H9 (cell line): ENCODE data around the gene TMEM184B. TPM values are rescaled to one million over a fixed set of nuclear protein-coding genes. Genes with fewer than 3 reads are reported as not detected.

Experiments
- DNase-seq: peaks from one replicate; pipeline ENCODE4 v3.0.0-alpha.2; 2017
- H2AFZ ChIP-seq: one replicate; pipeline ENCODE4 v1.6.1; 2013; ENCODE audit warnings: mild to moderate bottlenecking, low read length, control low read depth, moderate library complexity
- H2AK5ac ChIP-seq: 2 replicates; pipeline ENCODE4 v1.6.1; 2013; ENCODE audit warnings: low read length, control low read depth, mixed read lengths; ENCODE audit not compliant: insufficient read length
- H2BK120ac ChIP-seq: one replicate; pipeline ENCODE4 v1.6.1; 2013; ENCODE audit warnings: low read depth, mild to moderate bottlenecking, low read length, control low read depth, inconsistent platforms; ENCODE audit not compliant: poor library complexity, severe bottlenecking
- H2BK12ac ChIP-seq: 2 replicates; pipeline ENCODE4 v1.6.1; 2013; ENCODE audit warnings: low read length, control low read depth, mixed read lengths, low read depth; ENCODE audit not compliant: insufficient read length
- H2BK15ac ChIP-seq: 2 replicates; pipeline ENCODE4 v1.6.1; 2013; ENCODE audit warnings: low read depth, low read length, control low read depth
- H2BK20ac ChIP-seq: one replicate; pipeline ENCODE4 v1.6.1; 2013; ENCODE audit warnings: low read depth, mild to moderate bottlenecking, low read length, control low read depth, inconsistent platforms; ENCODE audit not compliant: poor library complexity, severe bottlenecking
- H2BK5ac ChIP-seq: 2 replicates; pipeline ENCODE4 v1.6.1; 2013; ENCODE audit warnings: low read length, control low read depth, mixed read lengths; ENCODE audit not compliant: insufficient read length
- H3K14ac ChIP-seq: 2 replicates; pipeline ENCODE4 v1.6.1; 2013; ENCODE audit warnings: low read length, control low read depth; ENCODE audit not compliant: insufficient read depth
- H3K18ac ChIP-seq: 2 replicates; pipeline ENCODE4 v1.6.1; 2013; ENCODE audit warnings: low read depth, mild to moderate bottlenecking, mixed read lengths, low read length, control low read depth; ENCODE audit not compliant: insufficient read length
- H3K23ac ChIP-seq: 2 replicates; pipeline ENCODE4 v1.6.1; 2013; ENCODE audit warnings: low read length, control low read depth, mixed read lengths, low read depth; ENCODE audit not compliant: insufficient read length
- H3K23me2 ChIP-seq: 2 replicates; pipeline ENCODE4 v1.6.1; 2013; ENCODE audit warnings: low read depth, mild to moderate bottlenecking, mixed read lengths, low read length, control low read depth; ENCODE audit not compliant: insufficient read length, poor library complexity, severe bottlenecking
- H3K27ac ChIP-seq: 2 replicates; pipeline ENCODE4 v1.5.1; 2013; ENCODE audit warnings: low read length, control low read depth, mixed read lengths, low read depth; ENCODE audit not compliant: insufficient read length
- H3K27me3 ChIP-seq: 2 replicates; pipeline ENCODE4 v1.6.1; 2013; ENCODE audit warnings: low read length, control low read depth, inconsistent platforms; ENCODE audit not compliant: insufficient read depth
- H3K4ac ChIP-seq: 2 replicates; pipeline ENCODE4 v1.6.1; 2013; ENCODE audit warnings: low read depth, mild to moderate bottlenecking, control low read depth, inconsistent platforms, low read length, moderate library complexity
- H3K4me1 ChIP-seq: 2 replicates; pipeline ENCODE4 v1.6.1; 2013; ENCODE audit warnings: low read length, control low read depth, inconsistent platforms; ENCODE audit not compliant: insufficient read depth
- H3K4me2 ChIP-seq: 2 replicates; pipeline ENCODE4 v1.6.1; 2013; ENCODE audit warnings: low read length, control low read depth, mixed read lengths; ENCODE audit not compliant: insufficient read length, insufficient read depth
- H3K56ac ChIP-seq: 2 replicates; pipeline ENCODE4 v1.6.1; 2013; ENCODE audit warnings: low read depth, mild to moderate bottlenecking, mixed read lengths, low read length, control low read depth; ENCODE audit not compliant: insufficient read length
- H3K79me1 ChIP-seq: 2 replicates; pipeline ENCODE4 v1.6.1; 2013; ENCODE audit warnings: low read depth, mild to moderate bottlenecking, moderate library complexity, low read length, control low read depth, inconsistent platforms; ENCODE audit not compliant: insufficient read depth, poor library complexity, severe bottlenecking
- H3K79me2 ChIP-seq: 2 replicates; pipeline ENCODE4 v1.6.1; 2013; ENCODE audit warnings: low read length, control low read depth, inconsistent platforms; ENCODE audit not compliant: insufficient read depth
- H3K9ac ChIP-seq: 2 replicates; pipeline ENCODE4 v1.6.1; 2013; ENCODE audit warnings: low read length, control low read depth, mixed read lengths; ENCODE audit not compliant: insufficient read length; ENCODE audit errors: extremely low read depth
- H3K9me3 ChIP-seq: one replicate; pipeline ENCODE4 v1.6.1; 2013; ENCODE audit warnings: low read depth, low read length, inconsistent platforms; ENCODE audit not compliant: control insufficient read depth
- H3T11ph ChIP-seq: one replicate; pipeline ENCODE4 v1.6.1; 2013; ENCODE audit warnings: mild to moderate bottlenecking, low read length, control low read depth, inconsistent platforms
- H4K20me1 ChIP-seq: one replicate; pipeline ENCODE4 v1.6.1; 2013; ENCODE audit not compliant: control insufficient read depth, insufficient read length, insufficient read depth
- H4K5ac ChIP-seq: 2 replicates; pipeline ENCODE4 v1.6.1; 2013; ENCODE audit warnings: low read depth, mild to moderate bottlenecking, mixed read lengths, low read length, control low read depth; ENCODE audit not compliant: insufficient read length
- H4K8ac ChIP-seq: replicated peaks from 2 replicates; pipeline ENCODE4 v1.6.1; 2013; ENCODE audit warnings: low read length, control low read depth, mixed read lengths, low read depth; ENCODE audit not compliant: insufficient read length
- H4K91ac ChIP-seq: 2 replicates; pipeline ENCODE4 v1.6.1; 2013; ENCODE audit warnings: low read depth, mild to moderate bottlenecking, moderate library complexity, mixed read lengths, low read length, control low read depth; ENCODE audit not compliant: insufficient read length
- H3K27ac Mint-ChIP-seq, 3 experiments: 2 replicates in 2 of 3; 3 replicates in 1 of 3; pipeline ENCODE4 v1.8.0; 2020 to 2021; ENCODE audit warnings: mixed read lengths in 3 of 3, mild to moderate bottlenecking in 1 of 3, moderate library complexity in 1 of 3
- H3K27me3 Mint-ChIP-seq: 2 replicates; pipeline ENCODE4 v1.8.0; 2021; ENCODE audit warnings: low read depth, mild to moderate bottlenecking, moderate library complexity, mixed read lengths
- H3K36me3 Mint-ChIP-seq, 3 experiments: 2 replicates in 2 of 3; 3 replicates in 1 of 3; pipeline ENCODE4 v1.8.0; 2020 to 2021; ENCODE audit warnings: low read depth in 3 of 3, mixed read lengths in 3 of 3; ENCODE audit not compliant: insufficient read depth in 1 of 3
- H3K4me1 Mint-ChIP-seq, 2 experiments: 2 replicates each; pipeline ENCODE4 v1.8.0; 2020; ENCODE audit warnings: mixed read lengths in 2 of 2
- H3K4me3 Mint-ChIP-seq, 2 experiments: 2 replicates in 1 of 2; 3 replicates in 1 of 2; pipeline ENCODE4 v1.8.0; 2020 to 2021; ENCODE audit warnings: mild to moderate bottlenecking in 2 of 2, mixed read lengths in 2 of 2, moderate library complexity in 1 of 2
- H3K9me3 Mint-ChIP-seq, 2 experiments: 2 replicates in 1 of 2; 3 replicates in 1 of 2; pipeline ENCODE4 v1.8.0; 2020; ENCODE audit warnings: mild to moderate bottlenecking in 2 of 2, mixed read lengths in 2 of 2, moderate library complexity in 1 of 2
- CTCF ChIP-seq: fragments of 200-600 bp; sonication (generic); conservative IDR thresholded peaks from 3 replicates; pipeline ENCODE4 v1.8.0; 2021; ENCODE audit warnings: antibody characterized with exemption, mild to moderate bottlenecking
- WGBS: extraction: QIAGEN DNeasy Blood & Tissue Kit; methylation state at CpG from one replicate; pipeline ENCODE4 v1.1.7; 2013; ENCODE audit warnings: missing lambda C conversion rate, low lambda C conversion rate, mixed read lengths; ENCODE audit not compliant: insufficient read length; ENCODE audit errors: extremely low coverage; 5-methylcytosine and 5-hydroxymethylcytosine counted together
- total RNA-seq: library from RNA; stranded (reverse); gene quantifications from 2 replicates; pipeline ENCODE4 v1.2.1, GENCODE V29; 2021

Gene TMEM184B
- total RNA-seq, 1 experiment from 2014 or later, result 58.5 TPM

GRCh38 chr22:38247713-38248112, 25.1 kb downstream of the TMEM184B start:
- Histone ChIP-seq H3K14ac (no peak overlapping the region), H3K9ac (no peak overlapping the region), H4K20me1 (no peaks in the 10 kb centered on the region), H2AFZ (no peak overlapping the region), H3K79me2 (peaks cover 3% of the 10 kb centered on the region; the same call in 1 of the 2 replicates), H3K56ac (no peak overlapping the region), H3K23ac (no peak overlapping the region), H2BK20ac (no peak overlapping the region), H3K18ac (no peak overlapping the region), H4K8ac (no peak overlapping the region), H3K4me2 (no peak overlapping the region), H3K9me3 (no peaks in the 10 kb centered on the region), H3K4ac (no peak overlapping the region), H3K27me3 (no peaks in the 10 kb centered on the region), H2AK5ac (no peak overlapping the region), H2BK12ac (no peak overlapping the region), H3K27ac (no peak overlapping the region), H4K5ac (no peak overlapping the region), H2BK120ac (no peak overlapping the region), H2BK5ac (no peak overlapping the region), H3T11ph (no peak overlapping the region), H4K91ac (no peak overlapping the region), H3K79me1 (no peaks in the 10 kb centered on the region), H2BK15ac (no peak overlapping the region), H3K23me2 (no peaks in the 10 kb centered on the region), H3K4me1 (no peaks in the 10 kb centered on the region)
- H3K4me1 Mint-ChIP-seq, result peaks cover 10 to 13% of the 10 kb centered on the region in 2 experiments
- no peak overlapping the region for H3K4me3 Mint-ChIP-seq
- no CpG with 5 or more reads among the region's 12 CpGs for WGBS
- H3K9me3 Mint-ChIP-seq, result 0 out of 5 replicates have a peak, but pooled peaks cover 0 to 2% of the 10 kb centered on the region in 2 experiments
- peaks cover 21 to 56% (median 35%) of the 10 kb centered on the region in 3 experiments for H3K36me3 Mint-ChIP-seq
- TF ChIP-seq CTCF, result no peak
- no peak overlapping the region; a peak in 1 of 7 replicates for H3K27ac Mint-ChIP-seq
- no peaks in the 10 kb centered on the region for H3K27me3 Mint-ChIP-seq
- DNase-seq, result no peak
